Breast epithelium (tissue), 3 donors: ENCODE data around the gene RNF121.

ENCODE experiments used
- POLR2A ChIP-seq: fragments of 450-650 bp; IDR thresholded peaks from one replicate; pipeline ENCODE4 v1.6.1; 2016; ENCODE audit warnings: antibody characterized with exemption, mild to moderate bottlenecking, moderate library complexity
- TF ChIP-seq, protein P1 (sequence below), 3 donors: fragments of 450-650 bp; IDR thresholded peaks; one replicate each; pipeline ENCODE4 v1.5.1; 2016 to 2017; ENCODE audit warnings: antibody characterized with exemption in 3 of 3, mild to moderate bottlenecking in 3 of 3, moderate library complexity in 3 of 3

DNA sequence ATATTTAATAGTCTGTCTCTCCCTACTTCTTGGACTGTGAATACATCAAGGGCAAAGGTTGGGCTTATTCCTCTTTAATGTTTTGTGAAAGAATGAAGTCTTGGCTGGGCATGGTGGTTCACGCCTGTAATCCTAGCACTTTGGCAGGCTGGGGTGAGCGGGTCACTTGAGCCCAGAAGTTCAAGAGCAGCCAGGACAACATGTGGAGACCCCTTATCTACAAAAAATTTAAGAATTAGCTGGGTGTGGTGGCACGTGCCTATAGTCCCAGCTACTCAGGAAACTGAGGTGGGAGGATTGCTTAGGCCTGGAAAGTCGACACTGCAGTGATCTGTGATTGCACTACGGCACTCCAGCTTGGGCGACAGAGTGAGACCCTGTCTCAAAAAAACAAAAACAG lies 20.2 kb downstream of the RNF121 start:
- TF ChIP-seq, protein P1, sequence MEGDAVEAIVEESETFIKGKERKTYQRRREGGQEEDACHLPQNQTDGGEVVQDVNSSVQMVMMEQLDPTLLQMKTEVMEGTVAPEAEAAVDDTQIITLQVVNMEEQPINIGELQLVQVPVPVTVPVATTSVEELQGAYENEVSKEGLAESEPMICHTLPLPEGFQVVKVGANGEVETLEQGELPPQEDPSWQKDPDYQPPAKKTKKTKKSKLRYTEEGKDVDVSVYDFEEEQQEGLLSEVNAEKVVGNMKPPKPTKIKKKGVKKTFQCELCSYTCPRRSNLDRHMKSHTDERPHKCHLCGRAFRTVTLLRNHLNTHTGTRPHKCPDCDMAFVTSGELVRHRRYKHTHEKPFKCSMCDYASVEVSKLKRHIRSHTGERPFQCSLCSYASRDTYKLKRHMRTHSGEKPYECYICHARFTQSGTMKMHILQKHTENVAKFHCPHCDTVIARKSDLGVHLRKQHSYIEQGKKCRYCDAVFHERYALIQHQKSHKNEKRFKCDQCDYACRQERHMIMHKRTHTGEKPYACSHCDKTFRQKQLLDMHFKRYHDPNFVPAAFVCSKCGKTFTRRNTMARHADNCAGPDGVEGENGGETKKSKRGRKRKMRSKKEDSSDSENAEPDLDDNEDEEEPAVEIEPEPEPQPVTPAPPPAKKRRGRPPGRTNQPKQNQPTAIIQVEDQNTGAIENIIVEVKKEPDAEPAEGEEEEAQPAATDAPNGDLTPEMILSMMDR (IDR thresholded peaks at IDR 0.05) = no peak
- TF ChIP-seq POLR2A = no peak
